ENCODE measurements around the gene CYP3A5. TPM values are rescaled to one million over a fixed set of nuclear protein-coding genes. Genes with fewer than 3 reads are reported as not detected.

CYP3A5 gene
- total and polyA plus RNA-seq, 2 of the 13 experiments (the other 11 are each of a cell fraction or from before 2014, with no cell fraction given): 5.7 to 9.3 TPM

GRCh38 chr7:99621271-99621670 lies 58.5 kb downstream of the CYP3A5 start:
- 90% methylated on average over 4 of the region's 5 CpGs for WGBS (ENCODE audit: low lambda C conversion rate)
- Histone ChIP-seq H3K27me3 (ENCODE audit: control insufficient read depth in 1 of 2, insufficient read depth in 2 of 2, low read length in 2 of 2) (no peaks in the 10 kb centered on the region; a peak in 1 of 5 replicates), H3K9me3 (ENCODE audit: low read length) (no peaks in the 10 kb centered on the region), H4K20me1 (ENCODE audit: insufficient read depth, low read length) (no peaks in the 10 kb centered on the region), H2AFZ (ENCODE audit: low read length) (no peak overlapping the region), H3K4me2 (ENCODE audit: low read depth, low read length) (no peak overlapping the region), H3K27ac (ENCODE audit: extremely low read length, insufficient read depth, low read length) (no peak overlapping the region), H3K36me3 (replicated peaks in 1 of 2; ENCODE audit: control insufficient read depth in 1 of 2, insufficient read depth in 2 of 2, low read length in 2 of 2) (peaks cover 44 to 77% of the 10 kb centered on the region in 2 experiments), H3K4me3 (replicated peaks in 1 of 3; ENCODE audit: insufficient read depth in 1 of 3, low read depth in 2 of 3, low read length in 3 of 3) (no peak overlapping the region), H3K9ac (ENCODE audit: insufficient read depth, low read depth, low read length) (no peak overlapping the region), H3K79me2 (ENCODE audit: insufficient read depth, low read length) (peaks cover 27% of the 10 kb centered on the region), H3K4me1 (ENCODE audit: insufficient read depth, low read length) (peaks cover 17% of the 10 kb centered on the region)
- TF ChIP-seq ARNT (IDR thresholded peaks at IDR 0.05) (no peak), BRCA1 (CRISPR knock-in tag; IDR thresholded peaks at IDR 0.05) (no peak), HIC2 (CRISPR knock-in tag; IDR thresholded peaks at IDR 0.05; ENCODE audit: low read depth) (no peak), DBP (CRISPR knock-in tag; IDR thresholded peaks at IDR 0.05; ENCODE audit: not compliant biosample characterization) (no peak), ZNF577 (CRISPR knock-in tag; IDR thresholded peaks at IDR 0.05; ENCODE audit: borderline replicate concordance, low read depth) (no peak), IKZF4 (CRISPR knock-in tag; IDR thresholded peaks at IDR 0.05; ENCODE audit: borderline replicate concordance, low read depth, not compliant biosample characterization) (no peak), HBP1 (CRISPR knock-in tag; IDR thresholded peaks at IDR 0.05; ENCODE audit: low read depth) (no peak), KLF15 (CRISPR knock-in tag; IDR thresholded peaks at IDR 0.05; ENCODE audit: borderline replicate concordance) (no peak), ZNF674 (CRISPR knock-in tag; IDR thresholded peaks at IDR 0.05; ENCODE audit: low read depth) (no peak), SP4 (CRISPR knock-in tag; IDR thresholded peaks at IDR 0.05) (no peak)
- no peak for ATAC-seq
- BruUV-seq (replicated peaks): no TSS peak
- DNase-seq (ENCODE audit: low spot score): no peak
- ChIA-PET CTCF (ENCODE audit: low intra/inter-chr PET ratio, low total read pairs) (no interaction called here), POLR2A (interaction anchor here (1.5 kb wide), 1 partner anchor 10 kb away, joined by 5 read pairs; no protein-coding TSS in a partner anchor)
- FAIRE-seq: no peak
- in situ Hi-C loops (cut with HindIII; ENCODE audit: extremely low pct_ligation_motif_present, low pct_unique_long_range_greater_than_20kb): no loop called here
- intact Hi-C loops (cut with micrococcal nuclease; ENCODE audit: unreplicated experiment): no loop called here

Measured in HepG2 (cell line).